Stimulated activated CD8-positive, alpha-beta memory T cell treated with anti-CD3 and anti-CD28 coated beads, Interleukin-12 subunit alpha, Interleukin-12 subunit beta, amount 100 ng/mL, for 4 hours (primary cell): ENCODE results near the gene MRO.
"Not testable (repeated sequence)": the region's sequence is repeated elsewhere in the genome, so short reads cannot be mapped to it uniquely, and the experiment has no call there.

Source experiments
- DNase-seq: peaks from one replicate; pipeline ENCODE4 v3.0.0-alpha.2; 2020; ENCODE audit warnings: low read depth

Gene MRO

DNA sequence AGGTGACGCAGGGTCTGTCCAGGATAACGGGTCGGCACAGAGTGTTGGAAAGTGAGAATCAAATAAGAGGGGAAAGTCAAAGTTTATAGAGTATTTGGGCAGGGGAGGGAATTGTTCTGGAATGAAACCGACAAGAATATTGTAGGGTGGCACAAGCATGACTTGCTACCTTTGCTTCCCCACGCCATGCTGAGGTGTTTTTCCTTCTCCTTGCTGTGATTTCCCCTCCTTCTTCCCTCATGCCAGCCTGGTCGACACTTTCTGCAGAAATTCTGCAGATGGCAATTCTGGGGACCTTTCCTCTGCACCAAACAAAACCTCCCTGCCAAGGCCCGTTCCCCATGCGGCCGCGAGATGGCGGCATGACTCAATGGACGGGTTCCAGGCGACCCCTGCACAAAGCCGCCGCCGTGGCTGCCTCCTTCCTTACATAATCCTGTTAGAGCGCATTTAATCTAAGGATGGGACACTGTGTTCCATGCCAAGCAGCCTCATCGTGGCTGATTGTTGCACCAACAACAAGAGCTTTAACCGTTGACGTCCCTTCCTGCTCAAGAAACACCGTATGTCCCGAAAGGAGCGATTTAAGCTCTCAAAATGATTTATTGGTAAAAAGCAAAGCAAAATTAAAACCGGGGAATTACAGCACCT is at the start of gene MRO:
TSS of gene MRO (minus strand) at position 289 of the 651 bp plus-strand sequence. CDS start 10,616 bp downstream, outside the sequence.
- peak; percentile 62 for DNase-seq

GRCh38 chr18:50869150-50869549 is 49.3 kb upstream of the MRO start:
- no peak for DNase-seq

DNA sequence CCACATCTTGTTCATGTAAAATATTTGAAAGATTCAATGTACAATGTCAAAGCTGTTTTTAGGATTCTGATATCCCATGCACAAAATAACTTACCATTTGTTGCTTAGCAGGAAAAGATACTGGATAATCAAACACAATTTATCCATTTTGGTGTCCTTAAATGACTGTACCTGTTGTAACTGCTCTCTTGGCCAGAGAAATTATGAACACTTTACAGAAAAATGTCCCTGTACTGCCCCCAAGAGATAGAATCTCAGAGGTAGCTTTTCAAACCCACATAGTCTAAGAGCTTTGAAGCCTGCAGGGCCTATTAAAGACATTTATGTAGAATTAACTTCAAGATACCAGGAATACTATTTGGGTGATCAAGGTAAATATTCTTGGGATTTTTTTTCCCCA is 46.9 kb upstream of the MRO start:
- DNase-seq, result no peak

DNA sequence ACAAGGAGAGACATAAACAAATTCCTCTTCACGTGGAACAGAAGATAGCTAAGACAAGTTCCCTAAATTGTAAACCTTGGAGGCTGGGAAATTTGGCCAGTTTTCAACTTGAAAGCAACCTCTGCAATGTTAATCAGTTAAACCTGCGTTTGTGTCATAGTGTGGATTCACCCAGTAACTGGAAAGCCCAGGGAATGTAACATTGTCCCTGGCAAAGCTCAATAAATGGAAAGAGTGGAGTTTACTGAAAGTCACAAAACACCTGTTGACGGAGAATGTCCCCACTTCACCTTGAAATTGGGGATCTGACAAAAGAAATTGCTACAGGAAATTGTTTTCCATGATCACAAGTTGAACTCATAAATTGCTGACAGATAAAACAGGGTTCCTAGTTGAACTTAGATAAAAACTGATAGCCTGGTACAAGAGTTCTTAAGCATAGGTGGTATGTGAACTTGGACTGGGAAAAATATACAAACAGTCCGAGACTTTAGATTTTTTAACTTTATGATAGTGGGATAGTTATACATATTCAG is 44.1 kb upstream of the MRO start:
- no peak for DNase-seq

DNA sequence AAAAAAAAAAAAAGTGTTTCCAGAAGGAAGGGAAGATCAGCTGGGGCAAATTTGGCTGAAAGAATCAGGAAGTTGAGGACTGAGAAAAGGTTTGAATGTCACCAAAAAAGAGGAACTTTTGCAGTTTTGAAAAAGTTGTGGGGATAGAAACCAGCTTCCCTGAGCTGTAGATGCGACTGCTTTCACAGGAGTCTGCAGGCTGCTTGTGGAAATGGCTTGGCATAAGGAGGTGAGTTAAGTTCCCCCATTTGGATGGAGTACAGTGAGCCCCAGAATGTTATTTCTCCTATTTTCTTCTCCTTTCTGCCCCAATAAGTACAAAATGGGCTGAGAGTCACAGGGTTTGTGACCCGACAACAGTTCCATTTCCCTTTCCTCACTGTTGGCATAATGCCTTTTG is 42.6 kb upstream of the MRO start:
- DNase-seq, result no peak

- no peak for DNase-seq
Measured at GRCh38 chr18:50861617-50862016, 41.8 kb upstream of the MRO start.

GRCh38 chr18:50859793-50860555 is 40.2 kb upstream of the MRO start:
- DNase-seq, result no peak

- DNase-seq, result no peak
Measured at GRCh38 chr18:50857694-50858093, 37.9 kb upstream of the MRO start.

DNA sequence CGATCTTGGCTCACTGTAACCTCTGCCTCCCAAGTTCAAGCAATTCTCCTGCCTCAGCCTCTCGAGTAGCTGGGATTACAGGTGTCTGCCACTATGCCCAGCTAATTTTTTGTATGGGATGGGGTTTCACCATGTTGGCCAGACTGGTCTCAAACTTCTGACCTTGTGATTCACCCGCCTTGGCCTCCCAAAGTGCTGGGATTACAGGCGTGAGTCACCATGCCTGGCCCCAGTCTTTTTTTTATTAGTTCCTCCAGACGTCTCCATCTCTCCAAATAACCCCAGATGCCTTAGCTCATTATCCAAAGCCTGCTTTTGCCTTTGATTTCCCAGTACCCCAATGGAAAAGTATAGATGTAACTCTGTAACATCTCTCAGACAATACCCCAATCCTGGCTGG is 37.4 kb upstream of the MRO start:
- DNase-seq, result not testable (repeated sequence)

- no peak for DNase-seq
Measured at GRCh38 chr18:50855976-50856757, 36.4 kb upstream of the MRO start.

DNA sequence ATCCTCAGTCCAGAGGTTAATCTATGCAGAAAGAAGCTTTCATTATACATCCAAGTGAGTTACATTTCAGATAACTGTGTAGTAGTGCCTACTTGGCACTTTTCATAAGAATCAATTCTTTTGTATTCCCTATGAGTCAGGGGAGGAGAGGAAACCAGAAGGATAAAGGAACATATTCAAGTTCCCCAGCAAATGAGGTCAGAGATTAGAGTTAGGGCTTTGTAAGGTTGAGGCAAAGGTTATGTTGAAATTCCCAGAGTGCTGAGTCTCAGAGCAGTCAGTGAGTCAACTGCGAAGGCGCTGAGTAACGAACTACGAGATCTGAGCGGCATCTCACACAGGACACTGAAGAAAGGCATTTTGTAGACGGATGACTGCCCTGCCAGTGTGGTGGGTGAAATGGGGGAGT is 34.1 kb upstream of the MRO start:
- DNase-seq, result no peak

- DNase-seq, result no peak
Measured at GRCh38 chr18:50850307-50851065, 30.7 kb upstream of the MRO start.

GRCh38 chr18:50849419-50849821 is 29.6 kb upstream of the MRO start:
- no peak for DNase-seq

- DNase-seq, result no peak
Measured at GRCh38 chr18:50848991-50849390, 29.2 kb upstream of the MRO start.

- DNase-seq, result no peak
Measured at GRCh38 chr18:50848061-50848551, 28.3 kb upstream of the MRO start.

DNA sequence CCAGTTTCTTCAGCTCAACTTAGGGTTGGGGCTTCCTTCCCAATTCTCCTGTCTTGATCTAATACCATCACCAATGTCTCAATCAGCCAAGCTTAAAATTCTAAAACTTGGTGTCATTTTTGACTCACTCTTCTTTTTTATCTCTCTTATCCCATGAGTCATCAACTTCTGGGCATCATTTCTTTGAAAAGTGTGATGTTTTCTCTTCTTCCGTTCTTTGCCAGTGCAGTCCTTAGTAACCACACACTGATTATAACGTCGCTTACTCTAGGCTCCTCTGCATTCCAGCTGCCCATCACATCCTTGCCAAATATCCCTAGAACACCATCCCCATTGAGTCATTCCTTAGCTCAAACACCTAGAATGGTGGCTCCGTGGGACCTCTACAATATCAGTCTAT is 27.4 kb upstream of the MRO start:
- no peak for DNase-seq

GRCh38 chr18:50844960-50845359 is 25.1 kb upstream of the MRO start:
- DNase-seq, result no peak

DNA sequence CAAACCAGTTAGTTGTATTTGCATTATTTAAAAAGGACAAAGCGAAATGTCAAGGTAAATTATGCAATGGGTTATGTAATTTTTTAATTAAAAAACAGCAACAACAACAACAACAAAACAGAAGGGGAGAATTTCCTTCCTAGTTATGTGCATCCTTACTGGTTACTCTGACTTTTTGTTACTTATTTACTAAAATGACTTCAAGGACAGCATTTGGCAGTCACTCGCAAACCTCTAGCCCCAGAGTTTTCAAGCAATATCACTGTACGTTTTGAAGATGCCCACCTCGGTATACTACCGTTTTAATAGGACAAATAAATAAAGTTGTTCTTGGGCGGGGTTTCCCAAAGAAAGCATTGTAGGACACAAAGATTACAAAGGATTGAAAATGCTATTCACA is 24.7 kb upstream of the MRO start:
- no peak for DNase-seq

GRCh38 chr18:50842846-50843245 is 23.0 kb upstream of the MRO start:
- DNase-seq, result no peak

GRCh38 chr18:50839996-50840395 is 20.2 kb upstream of the MRO start:
- no peak for DNase-seq

GRCh38 chr18:50839341-50839740 is 19.5 kb upstream of the MRO start:
- no peak for DNase-seq

- no peak for DNase-seq
Measured at GRCh38 chr18:50836521-50836957, 16.7 kb upstream of the MRO start.
